Thyroid gland (tissue), 4 donors: ENCODE data around the gene DHCR24.
A peak's percentile ranks its signal among the peaks of the same experiment; 100 is the strongest.

ENCODE experiments used
- CTCF ChIP-seq, 6 experiments: fragments of 200-600 bp in 3 of 6; fragments of 450-650 bp in 3 of 6; sonication (generic) in 3 of 6; IDR thresholded peaks; one replicate each; pipeline ENCODE4 v1.5.1; 2016 to 2019; ENCODE audit warnings: antibody characterized with exemption in 6 of 6, mild to moderate bottlenecking in 2 of 6, inconsistent platforms in 1 of 6, moderate library complexity in 1 of 6
- POLR2A ChIP-seq, 2 donors: fragments of 450-650 bp; IDR thresholded peaks; one replicate each; pipeline ENCODE4 v1.6.1; 2017; ENCODE audit warnings: antibody characterized with exemption in 2 of 2, mild to moderate bottlenecking in 2 of 2, moderate library complexity in 1 of 2

GRCh38 chr1:54810153-54810942 is 76.6 kb downstream of the DHCR24 start:
- TF ChIP-seq POLR2A (IDR thresholded peaks at IDR 0.05) (no peak), CTCF (IDR thresholded peaks at IDR 0.05) (peak; percentile 40 to 90 (median 78))
